GM21360 (cell line): Measurements from ENCODE around the gene CNOT11.

Experiments
- ATAC-seq: cut with Tn5 transposase; IDR thresholded peaks from one replicate; pipeline ENCODE4 v1.9.1; 2021; ENCODE audit warnings: mild to moderate bottlenecking, moderate library complexity; ENCODE audit not compliant: unreplicated experiment

CNOT11 gene

GRCh38 chr2:101274142-101274541, 21.5 kb downstream of the CNOT11 start:
- no peak for ATAC-seq

GRCh38 chr2:101277111-101277510, 24.4 kb downstream of the CNOT11 start:
- no peak for ATAC-seq

- no peak for ATAC-seq
These were observed 26.2 kb downstream of the CNOT11 start for GRCh38 chr2:101278925-101279324.

GRCh38 chr2:101281482-101281881, 28.8 kb downstream of the CNOT11 start:
- ATAC-seq: no peak

GRCh38 chr2:101282980-101283379, 30.3 kb downstream of the CNOT11 start:
- no peak for ATAC-seq

GRCh38 chr2:101286684-101287083, 34.0 kb downstream of the CNOT11 start:
- ATAC-seq: no peak

DNA sequence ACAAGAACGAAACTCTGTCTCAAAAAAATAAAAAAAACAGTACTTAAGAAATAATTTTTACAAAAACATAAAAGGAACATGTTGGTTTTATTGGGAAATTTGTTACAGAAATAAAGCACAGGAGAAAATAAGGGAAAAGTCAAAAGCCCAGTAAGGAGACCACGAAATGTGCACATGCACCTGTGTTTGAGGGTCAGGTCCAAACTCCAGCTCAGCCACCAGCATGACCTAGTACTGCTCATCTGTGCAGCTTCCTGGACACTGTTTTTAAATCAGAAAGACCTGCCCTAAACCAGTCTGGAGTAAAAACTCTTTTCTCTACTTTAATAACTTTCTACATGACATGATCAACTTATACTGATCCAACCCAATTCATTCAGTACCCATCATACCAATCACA, 34.6 kb downstream of the CNOT11 start:
- ATAC-seq: no peak

DNA sequence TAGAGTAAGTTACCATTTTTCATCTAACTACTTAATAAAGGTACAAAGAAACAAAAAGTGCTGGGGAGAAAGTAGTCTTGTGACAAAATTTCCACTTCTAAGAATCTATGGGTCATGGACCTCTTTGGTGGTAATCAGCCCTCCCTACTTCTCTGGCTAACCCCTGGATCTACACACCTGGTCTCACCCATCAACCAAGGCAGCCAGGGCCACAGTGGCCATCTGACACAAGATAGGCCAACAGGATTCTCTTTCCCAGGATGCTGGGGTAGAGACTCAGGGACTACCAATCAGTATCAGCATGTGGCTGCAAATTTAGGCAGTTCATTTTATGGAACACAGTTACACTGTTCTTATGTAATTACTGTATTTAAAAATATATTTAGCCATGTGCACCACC, 38.0 kb downstream of the CNOT11 start:
- no peak for ATAC-seq

DNA sequence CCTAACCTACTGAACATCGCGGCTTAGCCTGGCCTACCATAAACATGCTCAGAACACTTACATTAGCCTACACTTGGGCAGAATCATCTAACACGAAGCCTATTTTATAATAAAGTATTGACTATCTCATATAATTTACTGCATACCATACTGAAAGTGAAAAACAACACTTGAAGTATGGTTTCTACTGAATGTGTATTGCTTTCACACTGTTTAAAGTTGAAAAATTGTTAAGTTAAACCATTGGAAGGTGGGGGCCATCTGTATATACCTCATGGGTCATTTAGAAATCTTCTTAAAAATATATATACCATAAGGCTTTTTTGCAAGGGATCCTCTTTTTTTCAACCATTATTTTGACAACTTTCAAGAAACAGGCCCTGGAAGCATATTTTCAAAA, 39.3 kb downstream of the CNOT11 start:
- no peak for ATAC-seq

GRCh38 chr2:101293544-101293943, 40.9 kb downstream of the CNOT11 start:
- ATAC-seq: no peak

- no peak for ATAC-seq
These were observed 42.2 kb downstream of the CNOT11 start for GRCh38 chr2:101294861-101295260.

GRCh38 chr2:101295895-101296294, 43.2 kb downstream of the CNOT11 start:
- no peak for ATAC-seq

DNA sequence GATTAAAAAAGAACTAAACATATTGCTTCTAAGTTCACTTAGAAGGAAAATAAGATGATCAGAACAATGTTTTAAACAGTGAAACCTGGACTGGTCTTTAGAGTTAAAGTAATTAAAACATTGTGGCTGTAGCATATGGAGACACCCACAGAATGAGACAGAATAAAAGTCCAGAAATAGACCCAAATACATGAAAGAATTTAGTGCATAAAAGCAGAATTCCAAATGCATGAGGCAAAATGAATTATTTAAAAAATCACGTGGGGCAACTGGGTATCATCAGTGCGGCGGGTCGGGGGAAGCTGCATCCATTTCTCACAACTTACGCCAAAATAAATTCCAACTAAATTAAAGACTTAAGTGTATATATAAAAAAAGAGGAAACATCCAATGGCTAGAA, 43.7 kb downstream of the CNOT11 start:
- no peak for ATAC-seq

GRCh38 chr2:101297383-101297782, 44.7 kb downstream of the CNOT11 start:
- ATAC-seq: no peak

DNA sequence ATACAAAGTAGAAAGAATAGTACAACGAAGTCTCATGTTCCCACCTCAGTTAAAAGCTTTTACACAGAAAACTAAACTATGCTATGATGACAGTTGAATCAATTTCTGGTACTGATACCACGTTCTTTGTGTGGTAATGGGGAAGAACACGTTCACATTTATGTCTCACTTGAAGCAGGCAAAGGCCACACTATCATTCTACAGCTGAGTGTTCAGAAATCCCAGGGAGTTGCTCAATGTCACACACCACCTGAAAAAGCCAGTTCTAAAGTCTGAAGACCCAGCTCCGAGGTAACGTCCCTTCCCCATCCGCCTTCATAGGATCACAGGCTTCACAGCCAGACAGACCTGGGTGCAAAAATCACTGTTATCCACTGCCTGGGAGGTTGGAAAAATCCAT, 46.9 kb downstream of the CNOT11 start:
- ATAC-seq: no peak

DNA sequence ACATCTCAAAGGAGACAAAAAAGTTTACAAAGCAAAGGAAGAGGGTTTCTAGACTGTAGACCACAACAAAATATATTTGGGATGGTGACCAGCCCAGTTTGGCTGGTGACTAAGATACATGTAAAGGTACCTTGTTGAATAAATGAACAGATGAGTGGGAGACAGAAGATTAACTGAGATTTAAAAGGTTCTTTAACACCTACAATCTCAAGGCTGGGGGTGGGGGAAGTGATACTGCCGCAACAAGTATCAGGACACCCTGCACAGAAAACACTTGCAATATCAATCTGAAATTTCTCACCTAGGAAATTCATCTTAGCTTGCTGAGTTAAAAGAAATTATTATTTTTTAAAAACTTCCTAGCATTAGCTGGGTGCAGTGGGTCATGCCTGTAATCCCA, 47.5 kb downstream of the CNOT11 start:
- no peak for ATAC-seq

- ATAC-seq: no peak
These were observed 48.1 kb downstream of the CNOT11 start for GRCh38 chr2:101300836-101301235.

- ATAC-seq: no peak
These were observed 49.3 kb downstream of the CNOT11 start for GRCh38 chr2:101302016-101302415.

DNA sequence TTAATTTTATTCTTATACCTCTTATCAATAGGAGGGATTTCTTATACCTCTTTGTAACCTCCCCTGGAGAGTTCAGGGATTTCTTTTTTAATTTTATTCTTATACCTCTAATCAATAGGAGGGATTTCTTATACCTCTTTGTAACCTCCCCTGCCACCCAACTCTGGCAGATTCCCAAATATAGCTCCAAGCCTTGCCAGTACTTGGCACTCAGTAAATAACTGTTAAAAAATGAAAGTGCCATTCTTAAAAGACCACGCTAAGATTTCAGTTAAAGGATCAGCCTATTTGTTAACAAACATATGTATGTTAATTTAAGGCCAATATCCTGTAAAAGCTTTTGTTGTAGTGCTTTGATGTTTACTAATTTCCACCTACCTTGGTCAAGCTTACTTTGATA, 51.0 kb downstream of the CNOT11 start:
- ATAC-seq: no peak

DNA sequence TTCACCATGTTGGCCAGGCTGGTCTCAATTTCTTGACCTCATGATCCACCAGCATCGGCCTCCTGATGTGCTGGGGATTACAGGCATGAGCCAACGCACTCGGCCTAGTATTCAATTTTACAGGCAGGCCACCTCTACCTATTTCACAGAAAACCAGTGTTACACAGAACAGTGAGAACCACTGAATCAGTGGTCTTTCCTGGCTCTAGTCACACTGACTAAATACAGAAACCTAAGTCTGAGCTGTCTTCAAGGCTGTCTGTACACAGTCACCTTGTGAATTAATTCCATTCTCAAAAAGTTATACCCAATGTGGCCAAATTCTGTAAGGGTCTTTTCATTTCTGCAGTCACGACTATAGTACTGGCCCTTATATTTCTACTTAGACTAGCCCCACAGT, 52.3 kb downstream of the CNOT11 start:
- ATAC-seq: no peak

DNA sequence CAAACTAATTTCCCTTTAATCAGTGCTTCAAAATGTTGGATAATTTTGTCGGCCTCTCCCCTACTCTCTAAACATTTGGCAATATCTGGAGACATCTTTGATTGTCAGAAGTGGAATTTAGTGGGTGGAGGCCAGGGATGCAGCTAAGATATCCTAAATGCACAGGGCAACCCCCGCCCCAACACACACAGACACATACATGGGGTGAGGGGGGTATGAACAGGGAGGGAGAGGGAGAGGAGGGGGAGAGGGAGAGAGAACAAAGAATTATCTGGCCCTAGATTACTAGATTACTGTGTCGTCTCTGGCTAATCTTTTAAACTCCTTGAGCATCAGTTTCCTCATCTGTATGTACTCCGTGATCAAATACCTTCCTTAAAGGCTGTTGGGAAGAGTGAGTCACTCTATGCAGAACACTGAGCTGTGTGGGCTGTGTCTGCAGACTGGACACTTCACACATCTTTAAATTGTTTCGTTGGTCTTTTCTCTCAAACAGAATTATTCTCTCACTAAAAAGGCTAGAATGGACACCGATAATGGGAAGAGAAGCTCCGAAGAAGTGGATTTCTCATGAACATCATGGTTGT, 52.9 kb downstream of the CNOT11 start:
- ATAC-seq: no peak

GRCh38 chr2:101306410-101306809, 53.7 kb downstream of the CNOT11 start:
- peak; percentile 7 for ATAC-seq

DNA sequence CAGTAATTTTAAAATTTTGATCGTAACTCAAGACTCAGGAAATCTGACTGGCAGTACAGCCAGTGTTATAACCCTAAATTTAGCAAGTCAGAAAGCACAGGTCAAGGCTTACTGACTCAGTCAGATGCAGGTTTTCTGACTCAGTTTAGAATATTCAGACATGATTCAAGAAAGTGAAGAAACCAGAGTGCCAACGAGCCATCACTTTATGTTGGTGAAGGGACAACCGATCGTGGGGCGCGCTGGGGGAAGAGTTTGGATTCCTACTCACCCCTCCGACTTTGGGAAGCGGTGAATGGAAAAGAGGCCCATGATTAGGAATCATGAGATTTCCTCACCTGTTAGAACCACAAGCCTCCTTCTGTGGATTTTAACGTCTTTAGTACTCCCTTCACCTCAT, 54.8 kb downstream of the CNOT11 start:
- ATAC-seq: no peak
